Endothelial cell of coronary artery (primary cell): ENCODE measurements around the gene PLEKHG3. TPM values are rescaled to one million over a fixed set of nuclear protein-coding genes. Genes with fewer than 3 reads are reported as not detected.

Experiments
- total RNA-seq: library from RNA; depleted of rRNA; stranded (reverse); fragments of >200 nt; gene quantifications from 2 replicates; pipeline ENCODE4 v1.2.3, GENCODE V29; 2014

PLEKHG3 gene
- 3.6 and 5.2 TPM in 2 replicates for total RNA-seq

GRCh38 chr14:64704143-64704742 is at the start of gene PLEKHG3:
Gene PLEKHG3, plus strand, starts transcription at chr14:64704424. Its CDS starts 23,208 bp downstream, at chr14:64727632.

Other genes starting within 250 kb of the PLEKHG3 start
- 0.28 and 0.36 TPM in 2 replicates for gene AKAP5, start 238.9 kb upstream of the PLEKHG3 start, total RNA-seq
- gene ZBTB25, start 200.6 kb upstream of the PLEKHG3 start, total RNA-seq: 2.3 and 5.5 TPM in 2 replicates
- 37.9 and 43.4 TPM in 2 replicates for gene ZBTB1, start 199.7 kb upstream of the PLEKHG3 start, total RNA-seq
- 2.7 and 7.9 TPM in 2 replicates for gene HSPA2, start 163.7 kb upstream of the PLEKHG3 start, total RNA-seq
- 0.27 and 0.85 TPM in 2 replicates for gene PPP1R36, start 154.5 kb upstream of the PLEKHG3 start, total RNA-seq
- under 0.01 TPM in 1 of 2 replicates, not detected in the other for gene SPTB, start 175.5 kb downstream of the PLEKHG3 start, total RNA-seq
- 37.0 and 42.4 TPM in 2 replicates for gene CHURC1, start 210.0 kb downstream of the PLEKHG3 start, total RNA-seq
- 0.09 TPM in 1 of 2 replicates, not detected in the other for gene GPX2, start 238.3 kb downstream of the PLEKHG3 start, total RNA-seq